ENCODE measurements around the gene IQGAP1. TPM values are rescaled to one million over a fixed set of nuclear protein-coding genes. Genes with fewer than 3 reads are reported as not detected.

The IQGAP1 gene
- total RNA-seq, 1 donor from 2014 or later, result 265 TPM

GRCh38 chr15:90388462-90389380 is 679 bp downstream of the IQGAP1 start:
- Histone ChIP-seq H3K4me1 (peaks cover 52% of the 10 kb centered on the region), H3K9me3 (no peaks in the 10 kb centered on the region), H3K36me3 (peaks cover 27% of the 10 kb centered on the region), H3K27me3 (ENCODE audit: low read depth) (no peaks in the 10 kb centered on the region), H3K27ac (peak overlapping the region; percentile 99), H3K4me3 (peak overlapping the region; percentile 90)
- intact Hi-C loops (cut with DNase I), result no loop called here
- DNase-seq, result peak; percentile 87
- peak; percentile 80 for ATAC-seq
- no peak for TF ChIP-seq CTCF (IDR thresholded peaks at IDR 0.05)

- no peak for TF ChIP-seq CTCF (IDR thresholded peaks at IDR 0.05)
- Histone ChIP-seq H3K4me3 (peak overlapping the region; percentile 90), H3K4me1 (peaks cover 59% of the 10 kb centered on the region), H3K9me3 (no peaks in the 10 kb centered on the region), H3K36me3 (peaks cover 29% of the 10 kb centered on the region), H3K27me3 (ENCODE audit: low read depth) (no peaks in the 10 kb centered on the region), H3K27ac (peak overlapping the region; percentile 99)
- intact Hi-C loops (cut with DNase I), result no loop called here
- DNase-seq (no peak), ATAC-seq (no peak)
Observed at GRCh38 chr15:90389513-90389912, 1.5 kb downstream of the IQGAP1 start.

GRCh38 chr15:90393040-90393439 is 5.0 kb downstream of the IQGAP1 start:
- Histone ChIP-seq H3K36me3 (peaks cover 42% of the 10 kb centered on the region), H3K4me1 (peaks cover 84% of the 10 kb centered on the region), H3K9me3 (no peaks in the 10 kb centered on the region), H3K27ac (no peak overlapping the region), H3K27me3 (ENCODE audit: low read depth) (no peaks in the 10 kb centered on the region), H3K4me3 (no peak overlapping the region)
- ATAC-seq (no peak), DNase-seq (no peak)
- TF ChIP-seq CTCF (IDR thresholded peaks at IDR 0.05), result no peak
- intact Hi-C loops (cut with DNase I), result no loop called here

- Histone ChIP-seq H3K27me3 (ENCODE audit: low read depth) (no peaks in the 10 kb centered on the region), H3K9me3 (no peaks in the 10 kb centered on the region), H3K27ac (peak overlapping the region; percentile 4), H3K36me3 (peaks cover 42% of the 10 kb centered on the region), H3K4me1 (peaks cover 94% of the 10 kb centered on the region), H3K4me3 (no peak overlapping the region)
- intact Hi-C loops (cut with DNase I), result no loop called here
- TF ChIP-seq CTCF (IDR thresholded peaks at IDR 0.05), result no peak
- DNase-seq (no peak), ATAC-seq (no peak)
Observed at GRCh38 chr15:90394074-90394473, 6.0 kb downstream of the IQGAP1 start.

- Histone ChIP-seq H3K27ac (peak overlapping the region; percentile 4), H3K36me3 (peaks cover 42% of the 10 kb centered on the region), H3K9me3 (no peaks in the 10 kb centered on the region), H3K4me1 (peaks cover 94% of the 10 kb centered on the region), H3K27me3 (ENCODE audit: low read depth) (no peaks in the 10 kb centered on the region), H3K4me3 (no peak overlapping the region)
- TF ChIP-seq CTCF (IDR thresholded peaks at IDR 0.05), result no peak
- DNase-seq (no peak), ATAC-seq (peak in 1 of 2 donors; percentile 39)
- intact Hi-C loops (cut with DNase I), result no loop called here
Observed at GRCh38 chr15:90394748-90395442, 6.9 kb downstream of the IQGAP1 start.
